HG02884 (cell line): ENCODE data around the gene SERTM2.

Experiments used
- ATAC-seq: cut with Tn5 transposase; IDR thresholded peaks from one replicate; pipeline ENCODE4 v1.9.1; 2021; ENCODE audit warnings: mild to moderate bottlenecking, moderate library complexity; ENCODE audit not compliant: unreplicated experiment

Gene SERTM2

DNA sequence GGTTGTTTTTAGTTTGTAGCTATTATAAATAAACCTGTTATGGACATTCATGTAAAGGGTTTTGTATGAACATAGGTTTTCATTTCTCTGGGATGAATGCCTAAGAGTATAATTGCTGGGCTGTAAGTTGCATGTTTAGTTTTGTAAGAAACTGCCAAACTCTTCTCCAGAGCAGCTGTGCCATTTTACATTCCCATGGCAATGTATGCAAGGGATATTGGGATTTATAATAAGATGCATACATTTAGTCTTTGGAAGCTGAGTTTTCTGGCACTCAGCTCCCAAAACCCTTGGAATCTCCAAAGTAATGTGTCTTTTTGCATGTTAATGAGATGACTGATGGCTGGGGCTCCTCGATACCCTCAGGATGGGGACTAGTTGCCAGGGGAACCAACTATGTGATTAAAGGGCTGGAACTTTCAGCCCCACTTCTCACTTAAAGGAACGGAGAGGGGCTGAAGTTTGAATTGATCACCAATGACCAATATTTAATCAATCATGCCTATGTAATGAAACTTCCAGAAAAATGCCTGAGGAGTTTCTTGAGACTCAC, 44.0 kb downstream of the SERTM2 start:
- no peak for ATAC-seq

GRCh38 chrX:111560801-111561200, 49.4 kb downstream of the SERTM2 start:
- ATAC-seq, result no peak

GRCh38 chrX:111561851-111562250, 50.4 kb downstream of the SERTM2 start:
- no peak for ATAC-seq

- no peak for ATAC-seq
Measured at GRCh38 chrX:111567542-111568255, 56.3 kb downstream of the SERTM2 start.

GRCh38 chrX:111568354-111568753, 56.9 kb downstream of the SERTM2 start:
- no peak for ATAC-seq

DNA sequence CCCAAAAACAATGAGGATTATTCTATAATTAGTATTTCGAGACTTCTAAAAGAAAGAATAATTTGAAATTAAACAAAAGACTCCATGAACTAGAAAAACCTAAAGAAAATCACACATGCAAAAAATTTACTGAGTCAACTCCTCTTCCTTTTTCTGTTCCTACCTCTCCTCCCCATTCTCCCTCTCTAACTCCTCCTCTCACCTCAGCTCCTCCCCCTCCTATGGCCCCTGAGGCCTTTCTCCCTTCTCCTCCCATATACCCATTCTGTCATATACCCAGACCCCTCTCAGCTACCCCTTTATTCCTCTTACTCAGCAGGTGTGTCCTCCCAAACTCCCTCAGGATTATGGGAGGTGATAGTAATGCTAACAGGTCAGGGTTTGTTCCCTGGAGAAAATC, 57.4 kb downstream of the SERTM2 start:
- no peak for ATAC-seq
